OCI-LY7 (cell line): ENCODE data around the gene PEX7.

Experiments used
- CTCF ChIP-seq: fragments of 200-600 bp; sonication (generic); conservative IDR thresholded peaks from 2 replicates; pipeline ENCODE4 v1.5.1; 2014; ENCODE audit warnings: mild to moderate bottlenecking, antibody characterized with exemption, low read length, moderate library complexity, mixed read lengths
- EZH2phosphoT487 ChIP-seq: fragments of 200-600 bp; sonication (generic); IDR thresholded peaks from 2 replicates; pipeline ENCODE4 v1.6.1; 2018; ENCODE audit warnings: low read depth, borderline replicate concordance, mild to moderate bottlenecking, mixed run types, antibody characterized with exemption, low read length, moderate library complexity, mixed read lengths

DNA sequence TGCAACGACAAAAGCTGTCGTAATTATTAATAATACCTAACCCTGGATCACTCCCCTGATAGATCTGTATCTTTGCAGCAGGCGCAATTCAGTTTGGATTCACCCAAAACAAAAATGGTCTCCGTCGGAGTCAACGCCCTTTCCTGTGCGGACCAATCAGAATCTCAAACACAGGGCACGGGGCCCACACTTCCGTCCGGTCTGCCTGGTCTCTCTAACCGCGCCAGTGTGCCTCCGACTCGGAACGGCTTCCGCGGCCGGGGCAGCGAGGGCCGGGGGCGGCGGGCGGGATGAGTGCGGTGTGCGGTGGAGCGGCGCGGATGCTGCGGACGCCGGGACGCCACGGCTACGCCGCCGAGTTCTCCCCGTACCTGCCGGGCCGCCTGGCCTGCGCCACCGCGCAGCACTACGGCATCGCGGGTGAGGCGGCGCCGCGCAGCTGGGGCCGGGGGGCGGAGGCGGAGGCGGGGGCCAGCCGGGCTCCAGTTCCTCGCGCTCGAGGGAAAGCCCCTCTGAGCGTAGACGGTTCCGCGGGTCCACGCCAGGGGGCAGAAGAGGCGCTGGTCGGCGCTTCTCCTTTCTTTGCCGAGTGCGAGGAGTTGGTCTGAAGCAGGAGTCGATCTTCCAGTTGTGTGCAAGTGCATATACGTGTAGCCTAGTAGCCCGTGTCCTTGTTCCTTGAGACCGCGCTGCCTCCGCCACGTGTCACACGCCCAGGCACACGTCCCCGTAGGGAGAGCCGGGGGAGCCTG lies at the start of gene PEX7:
- TF ChIP-seq CTCF (peak; percentile 55), EZH2phosphoT487 (no peak)
